Measurements from ENCODE around the gene THAP7. TPM values are rescaled to one million over a fixed set of nuclear protein-coding genes. Genes with fewer than 3 reads are reported as not detected.

THAP7 gene
- total RNA-seq, 1 donor from 2014 or later = 24.3 TPM

DNA sequence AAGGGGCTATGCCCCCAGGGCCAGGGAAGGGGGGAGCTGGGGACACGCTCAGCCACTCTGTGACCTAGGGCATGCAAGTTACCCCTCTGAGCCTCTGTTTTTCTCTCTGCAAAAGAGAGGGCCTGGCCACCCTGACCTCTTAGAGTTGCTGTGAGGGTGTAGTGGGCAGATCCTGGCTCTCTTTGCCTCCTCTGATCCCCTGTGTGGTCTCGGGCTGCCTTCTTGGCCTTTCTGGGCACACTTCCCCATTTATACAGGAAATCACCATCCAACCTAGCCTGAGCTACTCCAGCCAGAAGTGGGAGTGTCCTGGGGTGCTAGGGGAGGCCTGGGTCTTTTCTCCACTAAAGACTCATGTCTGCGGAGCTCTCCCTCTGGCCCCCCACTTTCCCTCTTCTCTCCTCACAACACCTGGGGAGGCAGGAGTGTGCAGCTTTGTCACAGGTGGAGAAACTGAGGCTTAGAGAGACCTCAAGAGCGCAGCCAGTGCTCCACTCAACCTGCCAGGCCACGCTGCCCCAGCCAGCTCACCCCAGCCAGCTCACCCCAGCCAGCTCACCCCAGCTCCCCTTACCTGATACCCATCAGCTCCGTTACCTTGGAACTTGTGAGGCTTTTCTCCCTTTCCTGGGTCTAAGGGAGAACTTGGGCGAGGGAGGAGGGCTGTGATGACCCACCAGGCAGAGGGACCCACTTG, 33.5 kb downstream of the THAP7 start:
- DNase-seq = no peak
- Histone ChIP-seq H3K9me3 (no peaks in the 10 kb centered on the region), H3K27ac (no peak overlapping the region), H3K36me3 (no peaks in the 10 kb centered on the region), H3K27me3 (ENCODE audit: low read depth) (peaks cover 19% of the 10 kb centered on the region), H3K4me1 (peaks cover 7% of the 10 kb centered on the region), H3K4me3 (no peak overlapping the region)
- intact Hi-C loops (cut with DNase I) = no loop called here
- ATAC-seq = peak in 1 of 2 donors; percentile 5
- TF ChIP-seq, protein P1, sequence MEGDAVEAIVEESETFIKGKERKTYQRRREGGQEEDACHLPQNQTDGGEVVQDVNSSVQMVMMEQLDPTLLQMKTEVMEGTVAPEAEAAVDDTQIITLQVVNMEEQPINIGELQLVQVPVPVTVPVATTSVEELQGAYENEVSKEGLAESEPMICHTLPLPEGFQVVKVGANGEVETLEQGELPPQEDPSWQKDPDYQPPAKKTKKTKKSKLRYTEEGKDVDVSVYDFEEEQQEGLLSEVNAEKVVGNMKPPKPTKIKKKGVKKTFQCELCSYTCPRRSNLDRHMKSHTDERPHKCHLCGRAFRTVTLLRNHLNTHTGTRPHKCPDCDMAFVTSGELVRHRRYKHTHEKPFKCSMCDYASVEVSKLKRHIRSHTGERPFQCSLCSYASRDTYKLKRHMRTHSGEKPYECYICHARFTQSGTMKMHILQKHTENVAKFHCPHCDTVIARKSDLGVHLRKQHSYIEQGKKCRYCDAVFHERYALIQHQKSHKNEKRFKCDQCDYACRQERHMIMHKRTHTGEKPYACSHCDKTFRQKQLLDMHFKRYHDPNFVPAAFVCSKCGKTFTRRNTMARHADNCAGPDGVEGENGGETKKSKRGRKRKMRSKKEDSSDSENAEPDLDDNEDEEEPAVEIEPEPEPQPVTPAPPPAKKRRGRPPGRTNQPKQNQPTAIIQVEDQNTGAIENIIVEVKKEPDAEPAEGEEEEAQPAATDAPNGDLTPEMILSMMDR (IDR thresholded peaks at IDR 0.05) = no peak

DNA sequence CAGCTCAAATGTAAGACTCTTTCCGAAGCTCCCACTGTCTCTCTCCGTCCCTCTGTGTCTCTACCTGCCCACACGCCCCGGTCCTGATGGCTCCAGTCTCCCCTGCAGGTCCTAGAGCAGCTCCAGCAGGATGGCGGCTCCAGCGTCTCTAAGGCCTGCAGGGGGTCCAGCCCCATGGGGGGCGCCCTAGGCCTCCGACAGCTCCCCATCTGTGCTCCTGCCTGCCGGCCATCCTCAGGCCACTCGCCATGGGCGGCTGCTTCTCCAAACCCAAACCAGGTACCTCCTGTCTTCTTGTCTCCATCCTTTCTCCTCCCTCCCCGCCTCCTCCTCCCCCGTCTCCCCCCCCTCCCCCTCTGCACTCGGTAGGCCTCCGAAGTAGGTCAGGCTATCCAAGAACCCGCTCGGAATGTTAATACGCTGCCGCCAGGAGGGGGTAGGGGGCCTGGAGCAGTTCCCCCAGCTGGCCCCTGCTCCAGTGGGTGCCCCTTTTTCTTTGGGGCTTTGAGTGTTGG, 34.2 kb downstream of the THAP7 start:
- no peaks in the 10 kb centered on the region for H3K36me3 ChIP-seq
- intact Hi-C loops (cut with DNase I) = no loop called here
- ATAC-seq (no peak), DNase-seq (no peak)
- TF ChIP-seq, protein P1 (IDR thresholded peaks at IDR 0.05) = no peak
- no peak overlapping the region for H3K27ac ChIP-seq
- peaks cover 7% of the 10 kb centered on the region for H3K4me1 ChIP-seq
- H3K27me3 ChIP-seq (ENCODE audit: low read depth) = peaks cover 22% of the 10 kb centered on the region
- H3K4me3 ChIP-seq = no peak overlapping the region
- no peaks in the 10 kb centered on the region for H3K9me3 ChIP-seq

DNA sequence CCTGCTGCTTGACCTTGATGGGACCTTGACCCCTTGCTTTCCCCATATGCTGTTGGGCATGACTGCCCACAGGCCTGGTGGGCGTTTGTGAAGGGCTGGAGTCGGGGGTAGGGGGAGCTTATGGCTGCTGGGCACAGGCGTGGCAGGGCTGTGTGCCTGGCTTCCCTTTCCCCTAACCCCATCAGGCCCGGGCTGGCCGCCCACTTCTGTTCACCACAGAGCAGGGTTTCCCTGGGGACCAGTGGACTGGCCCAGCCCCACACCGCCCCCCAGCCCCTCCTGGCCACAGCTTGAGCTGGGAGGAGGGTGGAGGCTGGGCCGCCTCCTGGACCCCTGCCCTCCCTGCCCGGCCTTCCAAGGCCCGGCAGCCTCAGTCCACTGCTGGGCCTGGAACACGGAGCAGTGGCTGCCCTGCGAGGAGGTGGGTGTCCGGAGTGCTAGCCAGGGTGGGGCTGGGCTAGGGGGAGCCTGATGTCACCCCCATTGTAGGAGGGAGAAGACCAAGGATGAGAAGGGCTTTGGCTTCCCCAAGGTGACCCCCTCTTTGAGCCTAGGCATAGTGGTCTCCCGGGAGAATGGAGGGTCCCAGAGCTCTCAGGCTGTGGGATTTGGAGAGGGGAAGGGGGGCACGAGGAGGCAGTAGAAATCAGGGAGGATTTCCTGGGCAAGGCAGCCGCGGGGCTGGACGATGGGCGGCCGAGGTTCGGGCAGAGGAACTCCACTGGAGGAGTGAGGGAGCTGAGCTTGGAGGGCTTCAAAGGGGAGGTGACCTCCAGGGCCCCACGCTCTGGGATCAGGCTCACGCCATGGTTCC, 34.8 kb downstream of the THAP7 start, which contains the start of gene AIFM3:
TSS of gene AIFM3 (plus strand) at position 373 of the 814 bp plus-strand sequence. CDS start 690 bp downstream, outside the sequence.
- DNase-seq (no peak), ATAC-seq (peak in 1 of 2 donors; percentile 16)
- no peak within 1 kb of the TSS for H3K27ac ChIP-seq
- H3K27me3 ChIP-seq (ENCODE audit: low read depth) = peaks cover 22% of the 10 kb centered on the region
- TF ChIP-seq, protein P1 (IDR thresholded peaks at IDR 0.05) = no peak
- H3K36me3 ChIP-seq = no peaks in the 10 kb centered on the region
- H3K4me1 ChIP-seq = peaks cover 7% of the 10 kb centered on the region
- H3K4me3 ChIP-seq = no peak within 1 kb of the TSS
- intact Hi-C loops (cut with DNase I) = no loop called here
- H3K9me3 ChIP-seq = no peaks in the 10 kb centered on the region

DNA sequence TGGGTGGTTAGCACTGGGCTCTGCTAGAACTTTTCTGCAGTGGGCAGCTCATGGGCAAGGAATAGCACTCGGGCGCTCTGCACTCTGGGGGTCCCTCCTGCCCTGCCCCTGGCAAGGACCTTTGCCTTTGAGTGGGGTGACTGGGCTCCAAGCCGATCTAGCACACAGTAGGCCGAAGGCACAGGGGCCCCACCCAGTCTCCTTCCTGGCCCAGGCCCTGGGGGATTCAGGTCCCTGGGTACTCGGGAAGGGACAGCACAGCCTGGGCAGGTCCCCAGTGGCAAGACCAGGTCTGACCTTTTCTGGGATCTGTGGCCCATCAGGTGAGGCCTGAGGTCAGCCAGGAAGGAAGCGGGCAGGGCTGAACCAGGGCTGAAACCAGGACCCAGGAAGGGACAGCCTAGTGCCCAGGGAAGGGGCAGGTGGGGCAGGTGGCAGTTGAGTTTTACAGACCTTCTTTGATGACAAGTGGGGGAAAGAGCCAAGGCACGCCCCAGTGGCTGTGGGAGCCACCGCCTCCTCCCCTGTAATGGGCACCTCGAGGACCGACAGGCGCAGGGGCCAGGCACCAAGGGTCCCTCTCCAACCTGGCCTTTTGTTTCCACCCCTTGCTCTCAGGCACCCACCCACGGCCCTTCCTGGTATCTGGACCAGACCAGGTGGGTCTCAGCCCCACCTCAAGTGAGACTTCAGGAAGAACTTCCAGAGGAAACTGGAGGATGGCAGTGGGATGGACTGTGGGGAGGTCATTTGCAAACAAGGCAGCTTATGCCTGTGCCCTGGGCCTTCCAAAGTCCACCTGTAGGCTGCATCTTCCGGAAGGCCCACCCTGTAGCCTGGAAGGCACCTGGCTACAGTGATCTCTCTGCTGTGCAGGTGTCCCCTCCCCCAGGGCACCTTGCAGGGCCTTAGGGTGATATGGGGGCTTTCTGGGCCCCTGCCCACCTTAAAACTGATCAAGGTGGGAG, 35.7 kb downstream of the THAP7 start:
- Histone ChIP-seq H3K27ac (no peak overlapping the region), H3K4me3 (no peak overlapping the region), H3K4me1 (peaks cover 7% of the 10 kb centered on the region), H3K36me3 (no peaks in the 10 kb centered on the region), H3K27me3 (ENCODE audit: low read depth) (peaks cover 22% of the 10 kb centered on the region), H3K9me3 (no peaks in the 10 kb centered on the region)
- intact Hi-C loops (cut with DNase I) = no loop called here
- TF ChIP-seq, protein P1 (IDR thresholded peaks at IDR 0.05) = no peak
- ATAC-seq = peak in 1 of 2 donors; percentile 4
- no peak for DNase-seq

Data from lower lobe of right lung (tissue), 2 donors.